Measurements from ENCODE around the gene MINAR2.

- TF ChIP-seq CTCF (IDR thresholded peaks at IDR 0.05): no peak
- TF ChIP-seq POLR2A (IDR thresholded peaks at IDR 0.05): no peak
- no peak for TF ChIP-seq POLR2AphosphoS5 (IDR thresholded peaks at IDR 0.05)
- no peak for TF ChIP-seq EP300 (IDR thresholded peaks at IDR 0.05)
Measured at GRCh38 chr5:129763651-129764050, 15.8 kb downstream of the MINAR2 start.
